GM18508 (cell line): ENCODE measurements around the gene SOX12.
"Not testable (repeated sequence)": the region's sequence is repeated elsewhere in the genome, so short reads cannot be mapped to it uniquely, and the experiment has no call there.

Experiments
- ATAC-seq: cut with Tn5 transposase; IDR thresholded peaks from one replicate; pipeline ENCODE4 v1.9.1; 2021; ENCODE audit warnings: moderate number of reproducible peaks; ENCODE audit not compliant: insufficient read depth, unreplicated experiment

The SOX12 gene

DNA sequence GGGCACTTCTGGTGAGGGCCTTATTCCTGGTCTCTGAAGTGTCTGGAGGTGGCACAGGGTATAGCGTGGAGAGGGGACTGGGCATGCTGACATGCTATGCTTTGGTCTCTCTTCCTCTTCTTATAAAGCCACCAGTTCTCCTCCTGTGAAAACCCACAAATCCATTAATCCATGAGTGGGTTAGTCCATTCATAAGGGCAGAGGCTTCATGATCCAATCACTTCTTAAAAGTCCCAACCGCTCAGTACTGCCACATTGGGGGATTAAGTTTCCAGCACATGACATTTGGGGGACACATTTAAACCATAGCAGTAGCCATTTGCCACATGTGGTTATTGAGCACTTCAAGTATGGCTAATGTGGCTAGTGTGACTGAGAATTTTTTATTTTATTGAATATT is 51.4 kb downstream of the SOX12 start:
- ATAC-seq = no peak

DNA sequence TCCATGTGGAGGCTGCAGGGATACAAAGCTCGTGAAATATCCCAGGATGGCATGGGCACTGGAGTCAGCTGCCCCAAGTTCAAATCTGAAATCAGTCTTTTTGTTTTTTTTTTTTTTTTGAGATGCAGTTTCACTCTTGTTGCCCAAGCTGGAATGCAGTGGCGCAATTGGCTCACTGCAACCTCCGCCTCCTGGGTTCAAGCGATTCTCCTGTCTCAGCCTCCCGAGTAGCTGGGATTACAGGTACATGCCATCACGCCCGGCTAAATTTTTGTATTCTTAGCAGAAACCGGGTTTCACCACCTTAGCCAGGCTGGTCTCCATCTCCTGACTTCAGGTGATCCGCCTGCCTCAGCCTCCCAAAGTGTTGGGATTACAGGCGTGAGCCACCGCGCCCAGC is 52.2 kb downstream of the SOX12 start:
- ATAC-seq = not testable (repeated sequence)

DNA sequence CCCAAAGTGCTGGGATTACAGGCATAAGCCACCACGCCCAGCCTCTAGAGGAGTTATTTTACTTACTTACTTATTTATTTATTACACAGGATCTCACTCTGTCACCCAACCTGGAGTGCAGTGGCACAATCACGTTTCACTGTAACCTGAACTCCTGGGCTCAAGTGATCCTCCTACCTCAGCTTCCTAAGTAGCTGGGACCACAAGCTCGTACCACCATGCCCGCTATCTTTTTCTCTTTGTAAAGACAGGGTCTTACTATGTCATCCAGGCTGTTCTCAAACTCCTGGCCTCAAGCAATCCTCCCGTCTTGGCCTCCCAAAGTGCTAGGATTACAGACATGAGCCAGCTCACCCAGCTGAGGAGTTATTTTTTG is 53.6 kb downstream of the SOX12 start:
- ATAC-seq = no peak
